Measurements from ENCODE around the gene PACRG. TPM values are rescaled to one million over a fixed set of nuclear protein-coding genes. Genes with fewer than 3 reads are reported as not detected.

Gene PACRG
- total RNA-seq, 1 donor from 2014 or later, result 1.1 TPM

- Mint-ChIP-seq H3K36me3 (ENCODE audit: low read depth) (no peaks in the 10 kb centered on the region), H3K4me1 (ENCODE audit: low read depth) (peaks cover 24% of the 10 kb centered on the region), H3K27me3 (ENCODE audit: low read depth) (no peaks in the 10 kb centered on the region), H3K9me3 (ENCODE audit: low read depth) (no peaks in the 10 kb centered on the region), H3K4me3 (ENCODE audit: unreplicated experiment) (no peak overlapping the region), H3K27ac (ENCODE audit: unreplicated experiment) (no peak overlapping the region)
- DNase-seq (ENCODE audit: low spot score), result no peak
- TF ChIP-seq CTCF (IDR thresholded peaks at IDR 0.05), result no peak
Observed at GRCh38 chr6:163352011-163352685, 624.4 kb downstream of the PACRG start.

GRCh38 chr6:163352966-163353365, 625.2 kb downstream of the PACRG start:
- H3K36me3 Mint-ChIP-seq (ENCODE audit: low read depth), result no peaks in the 10 kb centered on the region
- no peaks in the 10 kb centered on the region for H3K9me3 Mint-ChIP-seq (ENCODE audit: low read depth)
- no peaks in the 10 kb centered on the region for H3K27me3 Mint-ChIP-seq (ENCODE audit: low read depth)
- no peak for DNase-seq (ENCODE audit: low spot score)
- TF ChIP-seq CTCF (IDR thresholded peaks at IDR 0.05), result no peak
- no peak overlapping the region for H3K4me3 Mint-ChIP-seq (ENCODE audit: unreplicated experiment)
- H3K4me1 Mint-ChIP-seq (ENCODE audit: low read depth), result peaks cover 24% of the 10 kb centered on the region
- no peak overlapping the region for H3K27ac Mint-ChIP-seq (ENCODE audit: unreplicated experiment)

- H3K4me3 Mint-ChIP-seq (ENCODE audit: unreplicated experiment), result no peak overlapping the region
- no peak overlapping the region for H3K27ac Mint-ChIP-seq (ENCODE audit: unreplicated experiment)
- H3K36me3 Mint-ChIP-seq (ENCODE audit: low read depth), result no peaks in the 10 kb centered on the region
- no peaks in the 10 kb centered on the region for H3K27me3 Mint-ChIP-seq (ENCODE audit: low read depth)
- H3K9me3 Mint-ChIP-seq (ENCODE audit: low read depth), result no peaks in the 10 kb centered on the region
- DNase-seq (ENCODE audit: low spot score), result no peak
- peaks cover 24% of the 10 kb centered on the region for H3K4me1 Mint-ChIP-seq (ENCODE audit: low read depth)
- no peak for TF ChIP-seq CTCF (IDR thresholded peaks at IDR 0.05)
Observed at GRCh38 chr6:163354085-163354484, 626.3 kb downstream of the PACRG start.

- DNase-seq (ENCODE audit: low spot score), result no peak
- Mint-ChIP-seq H3K4me1 (ENCODE audit: low read depth) (peaks cover 24% of the 10 kb centered on the region), H3K27ac (ENCODE audit: unreplicated experiment) (peak overlapping the region; percentile 81), H3K36me3 (ENCODE audit: low read depth) (no peaks in the 10 kb centered on the region), H3K9me3 (ENCODE audit: low read depth) (no peaks in the 10 kb centered on the region), H3K4me3 (ENCODE audit: unreplicated experiment) (no peak overlapping the region), H3K27me3 (ENCODE audit: low read depth) (no peaks in the 10 kb centered on the region)
- no peak for TF ChIP-seq CTCF (IDR thresholded peaks at IDR 0.05)
Observed at GRCh38 chr6:163354761-163355425, 627.1 kb downstream of the PACRG start.

- no peak for DNase-seq (ENCODE audit: low spot score)
Observed at GRCh38 chr6:163355426-163355991, 627.7 kb downstream of the PACRG start.

More at GRCh38 chr6:163355426-163355991, 627.7 kb downstream of the PACRG start:
- no peak for TF ChIP-seq CTCF (IDR thresholded peaks at IDR 0.05)
- H3K4me3 Mint-ChIP-seq (ENCODE audit: unreplicated experiment), result peak overlapping the region; percentile 57
- H3K27me3 Mint-ChIP-seq (ENCODE audit: low read depth), result no peaks in the 10 kb centered on the region
- peak overlapping the region; percentile 81 for H3K27ac Mint-ChIP-seq (ENCODE audit: unreplicated experiment)
- no peaks in the 10 kb centered on the region for H3K36me3 Mint-ChIP-seq (ENCODE audit: low read depth)
- peaks cover 24% of the 10 kb centered on the region for H3K4me1 Mint-ChIP-seq (ENCODE audit: low read depth)
- H3K9me3 Mint-ChIP-seq (ENCODE audit: low read depth), result no peaks in the 10 kb centered on the region
